HG03442 (cell line): ENCODE data around the gene OSBPL3.

Experiments
- ATAC-seq: cut with Tn5 transposase; IDR thresholded peaks from one replicate; pipeline ENCODE4 v1.9.1; 2021; ENCODE audit warnings: mild to moderate bottlenecking, moderate library complexity; ENCODE audit not compliant: unreplicated experiment

The OSBPL3 gene

DNA sequence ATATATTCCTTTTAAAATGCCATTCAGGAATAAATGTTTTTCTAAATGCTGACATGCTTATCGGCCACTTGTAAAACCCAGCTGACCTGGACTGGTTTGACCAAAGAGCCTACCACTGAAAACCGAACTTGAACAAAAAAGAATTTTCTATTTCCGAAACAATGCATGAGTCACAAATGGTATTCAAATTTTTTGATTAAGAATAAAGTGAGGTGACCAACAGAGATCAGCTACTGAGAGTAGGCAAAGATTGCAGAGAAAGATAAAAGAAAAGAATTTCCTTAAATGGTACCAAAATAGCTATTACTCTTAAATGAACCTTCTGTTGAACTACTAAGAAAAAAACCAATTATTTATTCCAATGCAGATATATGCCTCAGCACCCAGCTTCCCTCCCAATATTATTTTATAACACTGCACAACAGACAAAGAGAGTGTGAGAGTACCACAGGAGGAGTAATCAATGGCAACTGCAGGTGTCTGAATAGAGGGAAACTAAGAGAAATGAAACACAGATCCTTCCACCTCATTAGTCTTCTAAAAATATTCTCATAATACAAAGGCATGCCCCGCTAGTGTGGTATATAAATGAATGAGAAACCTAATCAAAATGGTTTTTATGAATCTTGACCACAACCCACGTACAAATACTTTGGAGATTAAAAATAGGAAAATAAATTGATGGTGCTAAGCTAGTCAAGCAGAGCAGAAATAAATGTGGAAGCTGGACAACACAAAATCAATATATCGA lies 20.1 kb downstream of the OSBPL3 start:
- no peak for ATAC-seq

DNA sequence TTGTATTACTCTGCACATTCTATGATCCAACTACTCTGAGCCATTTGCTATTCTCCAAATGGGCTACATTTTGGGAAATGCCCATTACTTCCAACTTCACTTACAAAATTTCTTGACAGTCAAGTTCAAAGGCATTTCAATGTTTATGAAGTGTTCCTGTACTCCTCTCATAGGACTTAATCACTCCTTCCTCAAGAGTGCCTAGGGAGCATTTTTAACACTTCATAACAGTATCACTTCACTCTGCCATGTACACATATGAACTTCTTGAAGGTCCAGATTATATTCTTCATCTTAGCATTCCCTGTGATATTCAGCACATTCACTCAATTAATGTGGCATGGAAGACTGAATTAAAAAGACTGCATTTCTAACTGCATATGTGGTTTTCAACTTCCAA lies 21.6 kb downstream of the OSBPL3 start:
- no peak for ATAC-seq

DNA sequence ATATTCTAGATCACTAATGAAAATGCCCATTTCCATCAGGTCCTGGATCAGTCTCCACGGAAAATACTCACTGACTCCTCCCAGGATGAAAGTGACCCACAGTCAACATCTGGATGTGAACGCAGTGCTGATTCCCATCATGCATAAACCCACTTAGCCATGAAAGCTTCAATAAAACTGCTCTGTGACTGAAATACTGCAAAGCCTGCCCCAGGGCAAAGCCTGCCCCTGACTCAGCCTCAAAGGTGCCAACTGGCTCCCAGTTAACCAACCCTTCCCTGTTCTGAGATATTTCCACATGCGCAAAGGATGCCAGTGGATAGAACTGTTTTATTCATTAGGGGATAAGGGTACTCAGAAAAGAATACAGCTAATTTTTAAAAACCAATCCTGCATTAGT lies 24.0 kb downstream of the OSBPL3 start:
- ATAC-seq, result no peak

DNA sequence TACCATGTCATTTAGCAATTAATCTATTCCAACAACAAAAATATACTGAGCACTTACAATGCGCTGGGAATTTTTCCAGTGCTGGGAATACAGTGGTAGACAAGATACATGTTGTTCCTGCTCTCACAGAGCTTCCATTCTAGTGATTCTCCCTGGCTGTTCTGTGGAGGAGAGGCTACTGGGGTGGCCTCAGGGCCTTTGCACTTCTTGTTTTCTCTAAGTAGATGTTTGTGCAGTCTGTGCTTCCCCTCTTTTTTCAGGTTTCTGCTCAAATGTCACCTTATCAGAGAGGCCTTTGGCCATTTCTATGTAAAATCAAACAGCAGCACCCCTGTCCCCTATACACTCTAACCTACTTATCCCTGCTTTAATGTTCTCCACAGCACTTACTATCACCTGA lies 24.7 kb downstream of the OSBPL3 start:
- ATAC-seq, result no peak

DNA sequence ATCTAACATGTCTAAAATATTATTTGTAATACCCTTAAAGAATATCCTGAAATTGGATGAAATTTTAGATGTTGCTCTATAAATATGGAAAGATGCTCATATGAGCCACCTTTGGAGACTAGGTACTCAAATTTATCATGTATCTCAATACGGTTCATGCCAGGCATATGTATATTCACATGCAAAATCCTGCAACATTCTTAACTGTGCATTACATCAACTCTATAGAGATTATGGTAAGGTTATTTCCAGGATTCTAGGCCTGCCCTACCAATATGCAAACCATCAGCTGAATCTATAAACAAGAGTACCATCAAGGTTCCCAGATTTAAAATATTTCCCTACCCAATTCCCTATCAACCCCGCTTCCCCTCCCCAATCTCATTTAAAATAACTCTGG lies 27.5 kb downstream of the OSBPL3 start:
- ATAC-seq, result no peak

DNA sequence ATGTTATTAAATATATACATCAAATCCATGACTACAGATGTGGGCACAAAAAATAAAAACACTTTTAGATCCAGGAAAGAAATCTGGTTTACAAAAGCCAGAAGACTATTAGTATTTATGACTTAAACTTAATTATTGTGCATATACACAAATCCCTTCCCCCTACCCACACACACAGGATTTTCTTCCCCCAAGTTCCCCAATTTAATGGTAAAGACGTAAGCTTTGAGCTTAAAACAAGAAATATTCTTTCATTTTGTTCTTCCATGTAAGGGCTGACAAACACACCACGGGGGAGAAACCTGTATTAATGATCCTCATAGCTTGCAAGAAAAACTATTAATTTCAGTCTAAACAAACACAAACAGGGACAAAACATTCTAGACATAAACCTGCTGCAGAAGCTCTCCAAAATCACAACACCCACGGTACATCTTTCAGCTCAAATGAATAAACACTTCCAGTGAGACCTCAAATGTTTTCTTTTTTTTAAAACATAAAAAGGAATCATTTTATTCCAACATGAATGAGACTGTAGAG lies 28.5 kb downstream of the OSBPL3 start:
- ATAC-seq, result no peak

DNA sequence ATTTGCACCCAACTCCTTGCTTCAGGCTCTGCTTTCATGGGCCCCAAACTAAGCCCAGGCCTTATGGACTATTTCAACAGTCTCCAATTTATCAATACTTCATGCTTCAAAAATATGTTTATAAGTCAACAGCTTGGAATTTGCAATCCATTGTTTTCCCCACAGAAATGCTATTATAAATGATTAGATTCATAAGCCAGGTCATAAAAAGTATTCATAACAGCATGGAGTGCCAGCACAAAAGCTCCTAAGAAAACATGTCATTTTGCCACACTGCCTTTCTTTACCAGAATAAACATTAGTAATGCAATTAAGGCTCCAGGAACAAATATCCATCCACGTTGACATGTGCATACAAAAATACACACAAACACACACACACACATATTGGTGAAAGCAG lies 30.1 kb downstream of the OSBPL3 start:
- ATAC-seq, result no peak

DNA sequence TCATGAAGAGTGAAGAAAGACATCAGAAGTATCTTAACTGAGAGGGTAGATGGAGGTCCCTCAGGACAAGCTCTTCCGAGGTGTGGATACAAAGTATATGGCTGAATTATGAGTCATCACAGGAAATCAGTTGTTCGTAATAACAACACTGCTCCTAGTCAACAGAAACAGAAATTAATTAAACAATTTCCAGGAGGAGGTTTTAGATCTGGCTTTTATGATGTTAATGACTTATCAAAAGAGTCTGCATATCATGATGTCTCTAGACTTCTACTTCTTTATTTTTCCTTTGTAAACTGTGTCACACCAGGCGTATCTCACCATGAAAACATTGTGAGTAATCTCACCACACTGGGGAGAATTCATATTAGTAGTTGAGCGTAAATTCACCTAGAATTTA lies 31.2 kb downstream of the OSBPL3 start:
- ATAC-seq, result peak; percentile 73

DNA sequence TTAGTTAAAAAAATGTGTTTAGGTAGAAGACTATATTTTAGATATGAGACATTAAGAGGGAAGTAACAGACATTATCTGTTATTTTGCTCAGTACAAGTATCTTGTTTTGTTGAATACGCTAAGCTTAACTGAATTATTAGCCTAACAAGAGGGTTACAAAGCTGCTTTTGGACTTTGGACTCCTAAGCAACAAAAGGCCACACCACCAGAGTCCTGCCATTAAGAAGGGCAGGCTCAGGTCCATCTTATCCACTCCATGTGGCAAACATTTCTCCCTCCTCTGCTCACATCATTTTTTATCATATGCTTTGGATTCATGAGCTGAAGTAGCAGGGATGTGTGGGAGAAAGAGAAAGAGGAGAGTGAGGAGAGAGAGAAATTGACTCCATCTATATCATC lies 33.5 kb downstream of the OSBPL3 start:
- ATAC-seq, result no peak

DNA sequence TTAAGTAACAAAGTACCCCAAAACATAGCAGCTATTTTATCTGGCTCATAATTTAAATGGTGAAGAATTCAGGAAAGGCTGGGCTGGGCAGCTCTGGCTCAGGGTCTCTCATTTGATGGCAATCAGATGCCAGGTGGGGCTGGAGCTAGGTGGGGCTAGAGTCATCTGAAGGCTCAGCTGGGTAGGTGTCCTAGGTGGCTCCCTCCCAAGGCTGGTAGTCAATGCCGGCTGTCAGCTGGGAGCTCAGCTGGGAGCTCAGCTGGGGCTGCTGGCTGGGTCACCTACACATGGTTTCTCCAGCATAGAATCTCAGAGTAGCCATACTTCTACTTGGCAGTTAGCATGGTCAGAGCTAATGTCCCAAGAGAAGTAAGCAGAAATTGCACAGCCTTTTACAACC lies 34.1 kb downstream of the OSBPL3 start:
- ATAC-seq, result no peak

DNA sequence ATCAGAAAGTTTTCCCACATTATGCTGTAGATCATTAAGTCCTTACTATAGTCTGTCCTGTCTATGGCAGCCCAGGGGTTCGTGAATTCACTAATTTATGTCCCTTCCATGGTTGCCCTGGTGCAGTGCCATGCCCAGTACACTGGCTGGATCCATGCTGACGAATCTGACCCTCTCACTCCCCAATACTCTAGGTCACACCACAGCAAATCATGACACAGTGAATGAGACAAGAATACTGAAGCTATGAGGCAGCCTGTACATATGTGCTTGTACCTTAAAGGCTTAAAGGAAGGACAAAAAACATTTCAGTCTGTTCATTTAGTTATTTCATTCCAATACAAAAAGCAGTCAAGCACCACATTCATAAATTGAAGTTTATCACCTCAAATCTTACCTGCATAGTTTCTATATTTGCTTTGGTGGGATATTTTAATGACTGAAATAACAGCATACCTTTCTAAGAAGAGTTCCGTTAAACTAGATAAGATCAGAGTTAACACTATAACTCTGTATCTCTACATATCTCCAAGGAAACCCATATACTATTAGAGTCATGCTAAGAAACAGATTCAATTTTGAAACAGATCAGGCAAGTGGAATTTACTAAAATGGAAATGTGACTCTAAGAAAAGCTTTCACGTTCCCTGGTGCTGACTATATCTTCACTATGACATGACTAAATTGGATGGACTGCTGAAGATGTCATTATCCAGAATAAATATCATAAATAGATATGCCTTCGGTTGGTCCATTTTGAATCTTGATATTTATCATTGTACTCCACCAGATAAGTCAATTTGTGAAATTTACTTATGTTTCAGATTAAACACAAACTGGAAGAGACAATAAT lies 36.7 kb downstream of the OSBPL3 start:
- ATAC-seq, result no peak

DNA sequence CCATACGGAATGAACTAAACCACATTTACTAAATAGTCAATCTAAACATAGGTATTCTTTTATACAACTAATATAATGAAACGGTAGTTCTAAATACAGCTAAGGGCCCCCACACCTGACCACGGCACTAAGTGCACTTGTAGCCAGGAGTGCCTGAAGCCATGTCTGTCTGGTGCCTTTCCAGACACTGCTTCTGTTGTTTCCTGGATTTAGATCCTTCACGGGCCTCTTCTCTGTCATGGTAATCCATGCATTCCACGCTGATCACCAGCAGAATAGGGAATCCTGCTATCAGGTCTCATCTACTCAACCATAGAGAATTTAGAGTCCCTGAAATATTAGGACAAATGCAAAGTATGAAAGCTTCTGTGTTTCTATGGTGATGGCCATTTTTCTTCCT lies 37.8 kb downstream of the OSBPL3 start:
- ATAC-seq, result no peak

DNA sequence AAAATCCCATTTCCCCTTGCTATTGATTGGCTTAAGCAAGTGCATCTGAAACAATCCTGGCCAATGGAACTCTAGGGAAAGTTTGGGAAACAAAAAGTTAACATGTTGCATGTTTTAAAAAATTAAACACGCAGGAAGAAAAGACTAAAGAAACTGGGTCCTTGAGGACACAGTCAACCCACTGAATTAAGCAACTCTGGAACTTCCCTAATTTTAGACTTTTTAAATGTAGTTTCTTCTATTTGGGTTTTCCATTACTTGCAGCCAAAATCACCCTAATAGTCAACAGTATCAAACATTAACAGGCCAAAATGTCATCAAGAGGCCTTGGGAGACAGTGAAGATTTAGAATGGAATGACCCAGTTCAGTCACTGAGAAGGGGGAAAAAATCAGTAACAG lies 40.6 kb downstream of the OSBPL3 start:
- no peak for ATAC-seq

DNA sequence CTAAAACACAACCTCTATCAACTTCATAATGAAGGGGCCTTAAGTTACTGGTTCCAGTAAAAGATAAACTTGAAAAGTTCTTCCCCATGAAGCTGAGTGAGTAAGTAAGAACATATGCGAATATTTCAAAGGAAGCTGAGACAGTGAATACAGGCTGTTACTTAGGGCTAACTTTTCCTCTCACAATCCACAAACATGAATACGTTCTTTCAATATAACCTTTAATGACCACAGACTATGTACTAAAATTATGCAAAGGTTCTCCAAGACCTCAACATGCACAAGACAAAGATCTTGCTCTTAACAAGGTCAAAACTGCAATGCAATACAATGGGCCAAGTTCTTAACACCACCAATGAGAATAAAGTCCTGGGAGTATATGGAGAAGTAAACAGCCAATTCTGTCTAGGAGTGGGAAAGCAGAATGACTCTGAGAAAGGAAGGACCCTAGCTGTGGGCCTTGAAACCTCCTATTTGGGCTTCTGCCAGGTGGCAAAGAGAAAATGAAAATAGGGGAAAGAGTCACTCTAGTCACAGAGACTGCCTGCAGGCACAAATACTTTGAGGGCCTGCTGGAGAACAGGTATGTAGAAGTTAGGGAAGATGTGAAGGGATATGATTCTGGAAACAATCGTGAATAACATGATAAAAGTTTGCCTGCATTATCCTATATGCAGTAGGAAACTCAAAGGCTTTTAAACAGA lies 43.7 kb downstream of the OSBPL3 start:
- ATAC-seq, result peak; percentile 64

DNA sequence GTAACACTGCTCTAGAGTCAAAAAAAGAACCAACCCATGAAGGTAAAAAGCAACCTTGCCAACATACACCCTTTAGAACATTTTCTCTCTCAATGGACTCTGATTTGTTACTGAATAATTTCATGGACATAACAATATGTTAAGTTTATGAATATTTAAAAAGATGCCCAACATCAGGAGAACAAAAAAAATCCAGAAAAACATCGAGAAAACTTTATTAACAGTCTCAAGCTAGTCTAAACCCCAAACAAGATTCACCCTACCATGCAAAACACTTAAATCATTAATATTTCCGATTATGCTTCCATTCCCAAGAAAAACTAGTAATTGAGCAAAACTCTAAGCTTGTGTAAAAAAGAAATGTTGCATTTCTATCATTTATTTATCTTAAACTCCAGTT lies 46.7 kb downstream of the OSBPL3 start:
- no peak for ATAC-seq

DNA sequence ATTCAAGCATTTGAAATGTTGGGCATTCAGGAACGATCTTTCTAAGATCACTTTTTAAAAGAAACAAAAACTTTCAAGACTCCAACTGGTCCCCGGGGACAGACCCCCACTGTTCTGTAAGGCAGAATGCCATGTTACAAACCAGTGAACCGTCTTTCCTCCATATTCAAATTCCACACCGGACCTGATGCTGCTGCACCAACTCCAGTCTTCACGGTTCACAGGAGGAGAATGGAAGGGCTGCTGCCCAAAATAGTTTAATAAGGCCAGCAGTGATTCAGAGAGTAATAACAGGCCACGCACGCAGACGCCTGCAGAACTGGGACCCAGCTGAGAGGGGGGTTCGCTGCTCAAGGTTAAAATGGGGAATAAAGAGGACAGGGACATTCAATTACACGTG lies 47.2 kb downstream of the OSBPL3 start:
- ATAC-seq, result no peak

DNA sequence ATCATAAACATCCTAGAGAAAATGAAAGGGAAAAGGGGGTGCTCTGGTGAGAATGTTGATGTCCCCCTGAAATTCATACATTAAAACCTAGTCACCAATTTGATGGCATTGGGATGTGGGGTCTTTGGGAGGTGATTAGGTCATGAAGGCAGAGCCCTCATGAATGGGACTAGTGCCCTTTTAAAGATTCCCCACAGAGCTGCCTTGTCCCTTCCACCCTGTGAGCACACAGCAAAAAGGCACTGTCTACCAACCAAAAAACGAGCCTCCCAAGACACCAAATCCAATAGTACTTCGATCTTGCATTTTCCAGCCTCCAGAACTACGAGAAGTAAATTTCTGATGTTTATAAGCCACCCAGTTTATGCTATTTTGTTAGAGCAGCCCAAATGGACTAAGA lies 47.6 kb downstream of the OSBPL3 start:
- no peak for ATAC-seq

DNA sequence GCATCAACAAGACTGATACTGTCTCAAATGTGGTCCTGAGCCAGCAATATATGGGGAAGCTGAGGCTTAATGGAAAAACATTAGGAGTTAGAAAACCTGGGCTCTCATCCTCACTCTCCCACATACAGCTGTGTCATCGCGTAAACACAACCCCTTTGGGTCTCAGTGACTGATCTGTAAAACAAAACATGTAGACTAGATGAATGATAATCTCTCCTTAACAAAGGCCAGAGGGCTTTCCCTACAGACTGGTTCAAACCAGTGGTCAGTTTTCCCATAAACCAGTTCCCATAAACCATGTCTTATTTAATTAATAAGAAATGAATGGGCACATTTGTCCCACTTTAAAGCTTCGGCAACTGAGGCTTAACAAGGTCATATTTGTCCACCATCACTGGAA lies 48.1 kb downstream of the OSBPL3 start:
- ATAC-seq, result no peak

DNA sequence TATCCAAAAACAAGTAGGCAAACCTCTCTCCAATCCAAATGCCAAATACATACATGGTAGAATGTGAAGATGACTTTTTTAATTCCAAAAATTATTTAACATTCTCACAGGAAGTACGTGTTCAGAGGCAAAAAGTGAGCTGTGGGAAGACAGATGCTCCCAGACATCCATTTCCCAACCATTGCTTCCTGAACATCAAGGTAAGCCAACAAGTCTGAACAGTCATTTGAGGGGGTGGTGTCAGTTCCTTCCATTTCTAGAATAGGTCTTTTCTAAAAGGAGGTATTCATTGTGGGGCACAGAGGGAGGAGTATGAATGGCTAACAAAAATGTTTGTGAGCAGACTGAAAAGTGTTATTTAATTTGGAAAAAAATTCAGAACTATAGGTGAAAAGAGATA lies 49.1 kb downstream of the OSBPL3 start:
- ATAC-seq, result no peak

DNA sequence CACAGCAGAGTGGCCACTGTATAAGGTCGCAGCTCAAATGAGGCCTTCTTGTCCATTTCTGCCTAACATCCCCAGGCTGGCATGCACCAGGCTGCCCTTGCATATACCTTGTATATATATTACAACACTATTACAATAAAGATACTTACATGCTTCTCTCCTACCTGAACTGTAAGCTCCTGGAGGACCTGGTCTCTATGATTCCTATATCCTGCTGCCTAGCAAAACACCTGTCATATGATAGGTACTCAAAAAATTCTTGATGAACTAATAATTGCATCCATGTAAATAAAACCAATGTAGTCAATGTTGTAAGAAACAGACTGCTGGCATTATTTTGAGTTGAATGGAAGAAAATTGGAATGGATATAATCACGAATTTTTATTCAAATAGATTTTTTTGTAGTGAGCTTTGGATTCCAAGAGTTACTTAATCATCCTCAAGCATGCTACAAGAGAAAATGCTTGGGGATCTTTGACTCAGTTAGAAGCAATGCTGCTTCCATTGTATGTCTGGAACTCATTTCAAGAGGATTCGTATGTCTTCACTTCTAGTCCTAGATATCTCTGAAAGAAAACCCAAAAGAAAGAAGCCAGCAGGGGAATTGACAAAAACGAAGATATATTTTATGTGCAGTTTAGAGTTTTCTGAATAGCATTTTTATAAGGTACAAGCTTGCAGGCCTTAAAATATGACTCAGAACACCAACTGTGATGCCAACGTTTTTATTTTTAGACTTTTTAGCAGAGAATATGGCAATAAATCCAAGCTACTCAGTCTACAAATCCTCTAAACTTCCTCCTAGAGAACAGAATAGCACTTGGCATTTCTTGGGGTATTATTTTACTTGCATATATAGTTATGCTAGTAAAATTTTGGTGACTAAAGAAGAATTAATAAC lies 53.1 kb downstream of the OSBPL3 start:
- no peak for ATAC-seq

DNA sequence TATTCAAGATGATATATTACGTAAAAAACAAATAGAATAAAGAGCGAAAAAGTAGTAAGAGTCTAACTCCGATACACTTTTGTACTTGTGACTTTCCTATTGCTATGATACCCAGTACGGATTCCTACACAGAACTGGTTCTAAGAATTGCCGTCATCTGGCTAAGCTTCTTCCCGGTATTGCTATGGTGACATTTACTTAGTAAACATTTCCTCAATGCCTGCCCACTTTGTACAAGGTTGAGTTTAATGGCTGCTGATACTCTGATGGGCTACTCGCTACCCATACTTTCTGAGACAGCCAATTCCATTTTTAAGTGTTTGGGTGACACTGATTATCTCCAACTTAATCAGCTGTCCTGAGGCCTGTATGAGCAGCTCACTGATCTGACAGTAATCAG lies 55.6 kb downstream of the OSBPL3 start:
- no peak for ATAC-seq
